Esophagus muscularis mucosa (tissue), 4 donors: Measurements from ENCODE around the gene USP13. TPM values are rescaled to one million over a fixed set of nuclear protein-coding genes. Genes with fewer than 3 reads are reported as not detected.

Experiments
- DNase-seq: peaks from one replicate; pipeline ENCODE4 v3.0.0-alpha.2; 2017; ENCODE audit errors: extremely low spot score
- H3K27ac ChIP-seq, 4 donors: fragments of 200-600 bp; sonication (generic); replicated peaks in 1 of 4; 1 replicate in 3 of 4; 2 replicates in 1 of 4; pipeline ENCODE4 v1.5.1; 2016 to 2019; ENCODE audit warnings: mild to moderate bottlenecking in 1 of 4
- H3K27me3 ChIP-seq, 4 donors: fragments of 200-600 bp; sonication (generic); one replicate each; pipeline versions ENCODE4 v1.5.1 to v1.6.0; 2016 to 2019
- H3K36me3 ChIP-seq, 4 donors: fragments of 200-600 bp; sonication (generic); one replicate each; pipeline ENCODE4 v1.5.1; 2016 to 2019
- H3K4me1 ChIP-seq, 4 donors: fragments of 200-600 bp; sonication (generic); one replicate each; pipeline ENCODE4 v1.5.1; 2016 to 2019
- H3K4me3 ChIP-seq, 4 donors: fragments of 200-600 bp; sonication (generic); 1 replicate in 2 of 4; 2 replicates in 2 of 4; pipeline ENCODE4 v1.5.1; 2016 to 2019; ENCODE audit warnings: mild to moderate bottlenecking in 4 of 4, moderate library complexity in 1 of 4
- H3K9me3 ChIP-seq, 4 donors: fragments of 200-600 bp; sonication (generic); 1 replicate in 3 of 4; 2 replicates in 1 of 4; pipeline ENCODE4 v1.5.1; 2016 to 2019
- CTCF ChIP-seq, 3 experiments: fragments of 200-600 bp in 2 of 3; fragments of 450-650 bp in 1 of 3; sonication (generic) in 2 of 3; IDR thresholded peaks; one replicate each; pipeline ENCODE4 v1.5.1; 2017 to 2019; ENCODE audit warnings: antibody characterized with exemption in 3 of 3, mild to moderate bottlenecking in 2 of 3, moderate library complexity in 1 of 3
- EP300 ChIP-seq: sonication (generic); formaldehyde crosslinking; IDR thresholded peaks from one replicate; pipeline ENCODE4 v1.6.1; 2017; ENCODE audit warnings: antibody characterized with exemption
- POLR2A ChIP-seq: fragments of 450-650 bp; IDR thresholded peaks from one replicate; pipeline ENCODE4 v1.6.1; 2017; ENCODE audit warnings: antibody characterized with exemption, moderate library complexity, mild to moderate bottlenecking, low read depth
- POLR2AphosphoS5 ChIP-seq, 2 donors: sonication (generic); formaldehyde crosslinking; IDR thresholded peaks; one replicate each; pipeline ENCODE4 v1.6.1; 2017; ENCODE audit warnings: antibody characterized with exemption in 2 of 2
- WGBS: methylation state at CpG from one replicate; pipeline ENCODE4 v1.1.5; 2018; 5-methylcytosine and 5-hydroxymethylcytosine counted together
- intact Hi-C: fragments of 100-400 bp; cut with DNase I; formaldehyde crosslinking; loops from one replicate; pipeline ENCODE4 v1.15.1; 2023
- total RNA-seq, 4 donors: library from RNA; depleted of rRNA; stranded (reverse); fragments of >200 nt; gene quantifications; one replicate each; pipeline versions ENCODE4 v1.1.0 to v1.2.1, GENCODE V29; 2016

The USP13 gene
- total RNA-seq, 4 donors from 2014 or later: 8.7 to 15.1 (median 11.9) TPM

GRCh38 chr3:179694731-179695130 lies 41.9 kb downstream of the USP13 start:
- no peak for DNase-seq
- Histone ChIP-seq H3K4me3 (no peak overlapping the region), H3K27me3 (no peaks in the 10 kb centered on the region), H3K27ac (no peak overlapping the region), H3K9me3 (no peaks in the 10 kb centered on the region), H3K36me3 (peaks cover 0 to 20% (median 7%) of the 10 kb centered on the region in 4 donors), H3K4me1 (no peaks in the 10 kb centered on the region)
- intact Hi-C loops: no loop called here
- no peak for TF ChIP-seq CTCF (IDR thresholded peaks at IDR 0.05)
- WGBS: 94% methylated on average over 6 of the region's 6 CpGs

- H3K27me3 ChIP-seq: no peaks in the 10 kb centered on the region
- DNase-seq: peak; percentile 14
- H3K27ac ChIP-seq: no peak overlapping the region
- no peaks in the 10 kb centered on the region for H3K4me1 ChIP-seq
- H3K9me3 ChIP-seq: no peaks in the 10 kb centered on the region
- H3K4me3 ChIP-seq: no peak overlapping the region
- no peak for TF ChIP-seq EP300
- no peak for TF ChIP-seq CTCF (IDR thresholded peaks at IDR 0.05)
- no peak for TF ChIP-seq POLR2AphosphoS5 (IDR thresholded peaks at IDR 0.05)
- TF ChIP-seq POLR2A: no peak
- WGBS: 72% methylated on average over 4 of the region's 4 CpGs
- intact Hi-C loops: no loop called here
- peaks cover 0 to 15% (median 4%) of the 10 kb centered on the region in 4 donors for H3K36me3 ChIP-seq
Observed at GRCh38 chr3:179695672-179696313, 43.0 kb downstream of the USP13 start.

- intact Hi-C loops: no loop called here
- Histone ChIP-seq H3K4me1 (no peaks in the 10 kb centered on the region), H3K9me3 (no peaks in the 10 kb centered on the region), H3K27ac (no peak overlapping the region), H3K27me3 (no peaks in the 10 kb centered on the region), H3K4me3 (no peak overlapping the region), H3K36me3 (peaks cover 0 to 21% (median 8%) of the 10 kb centered on the region in 4 donors)
- 77% methylated on average over 2 of the region's 2 CpGs for WGBS
- TF ChIP-seq EP300 (no peak), POLR2A (no peak), POLR2AphosphoS5 (IDR thresholded peaks at IDR 0.05) (no peak), CTCF (IDR thresholded peaks at IDR 0.05) (no peak)
- DNase-seq: peak; percentile 53
Observed at GRCh38 chr3:179697736-179698332, 45.0 kb downstream of the USP13 start.

GRCh38 chr3:179700716-179701115 lies 47.9 kb downstream of the USP13 start:
- Histone ChIP-seq H3K36me3 (peaks cover 0 to 13% (median 6%) of the 10 kb centered on the region in 4 donors), H3K27ac (no peak overlapping the region), H3K27me3 (no peaks in the 10 kb centered on the region), H3K9me3 (no peaks in the 10 kb centered on the region), H3K4me3 (no peak overlapping the region), H3K4me1 (peaks cover 0 to 3% (median 0%) of the 10 kb centered on the region in 4 donors)
- TF ChIP-seq EP300 (no peak), POLR2A (no peak), CTCF (IDR thresholded peaks at IDR 0.05) (no peak), POLR2AphosphoS5 (IDR thresholded peaks at IDR 0.05) (no peak)
- no peak for DNase-seq
- intact Hi-C loops: no loop called here
- 97% methylated on average over 4 of the region's 4 CpGs for WGBS
